ENCODE measurements around the gene RNF145. TPM values are rescaled to one million over a fixed set of nuclear protein-coding genes. Genes with fewer than 3 reads are reported as not detected.
"Not testable (repeated sequence)": the region's sequence is repeated elsewhere in the genome, so short reads cannot be mapped to it uniquely, and the experiment has no call there.

RNF145 gene
- total RNA-seq, 2 experiments from 2014 or later, result 83.7 to 94.4 TPM

- CTCF ChIA-PET, result interaction anchor here (1.2 kb wide), 1 partner anchor 178 kb away, joined by 3 read pairs; no protein-coding TSS in a partner anchor
- Histone ChIP-seq H3K9me3 (ENCODE audit: control insufficient read depth in 1 of 2, insufficient read depth in 1 of 2, low read length in 2 of 2) (no peaks in the 10 kb centered on the region), H3K4me3 (ENCODE audit: low read length) (no peak overlapping the region), H3K36me3 (ENCODE audit: insufficient read depth, low read length) (peaks cover 72% of the 10 kb centered on the region), H3K4me1 (ENCODE audit: insufficient read depth, low read length) (no peaks in the 10 kb centered on the region), H3K27me3 (ENCODE audit: control insufficient read depth in 1 of 2, insufficient read depth in 2 of 2, low read length in 2 of 2) (no peaks in the 10 kb centered on the region), H3K27ac (ENCODE audit: low read depth in 1 of 2, low read length in 2 of 2) (no peak overlapping the region)
- peaks cover 26% of the 10 kb centered on the region for H3K4me1 Mint-ChIP-seq (ENCODE audit: low read depth)
- no peaks in the 10 kb centered on the region for H3K9me3 Mint-ChIP-seq
- intact Hi-C loops (cut with DNase I, micrococcal nuclease), result no loop called here
- TF ChIP-seq CTCF (IDR thresholded peaks at IDR 0.05), result no peak
- H3K36me3 Mint-ChIP-seq (ENCODE audit: low read depth), result peaks cover 78% of the 10 kb centered on the region
- peak overlapping the region; percentile 67 for H3K27ac Mint-ChIP-seq
- ATAC-seq (ENCODE audit: poor library complexity) (no peak), DNase-seq (no peak)
- POLR2A ChIA-PET, result interaction anchor here (1.1 to 1.2 kb wide), 2 partner anchors 12 to 151 kb away, joined by 3 read pairs; no protein-coding TSS in a partner anchor
- no peaks in the 10 kb centered on the region for H3K27me3 Mint-ChIP-seq
- no peak overlapping the region for H3K4me3 Mint-ChIP-seq
Observed at GRCh38 chr5:159163701-159164046, 45.7 kb downstream of the RNF145 start.

DNA sequence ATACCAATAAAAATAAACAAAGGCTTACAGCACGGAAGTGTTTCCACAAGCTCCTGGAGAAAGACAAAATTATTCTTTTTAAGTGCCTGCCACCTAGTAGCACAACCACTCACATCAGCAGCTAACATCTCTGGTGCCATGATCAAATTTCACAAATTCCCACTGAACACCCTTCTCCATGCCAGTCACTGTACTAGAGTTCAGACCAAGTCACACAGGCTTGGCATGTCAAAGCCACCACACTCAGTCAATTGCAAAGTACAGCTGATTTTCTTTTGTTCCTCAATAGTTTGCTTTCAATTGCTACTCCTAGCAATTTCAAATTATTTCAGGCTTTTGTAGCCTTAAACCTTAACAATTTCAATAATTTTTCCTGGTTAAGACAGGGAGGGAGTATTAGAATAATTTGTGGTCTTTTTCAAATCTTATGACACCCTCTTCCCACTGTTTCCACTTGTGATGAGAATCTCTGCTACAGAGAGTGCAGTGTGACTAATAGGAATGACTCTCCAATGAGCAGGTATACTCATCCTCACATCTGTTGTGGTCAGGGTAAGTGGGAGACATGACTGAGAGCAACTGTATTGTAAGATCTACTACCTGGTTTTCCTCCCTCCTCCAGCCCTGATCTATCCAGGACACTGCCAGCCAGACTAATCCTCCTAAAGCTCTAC lies 46.2 kb downstream of the RNF145 start:
- no peaks in the 10 kb centered on the region for H3K27me3 ChIP-seq (ENCODE audit: control insufficient read depth in 1 of 2, insufficient read depth in 2 of 2, low read length in 2 of 2)
- H3K27ac Mint-ChIP-seq, result peak overlapping the region; percentile 67
- H3K27ac ChIP-seq (ENCODE audit: low read depth in 1 of 2, low read length in 2 of 2), result no peak overlapping the region
- intact Hi-C loops (cut with DNase I, micrococcal nuclease), result no loop called here
- ATAC-seq (ENCODE audit: poor library complexity) (no peak), DNase-seq (no peak)
- peaks cover 83% of the 10 kb centered on the region for H3K36me3 Mint-ChIP-seq (ENCODE audit: low read depth)
- no peak overlapping the region for H3K4me3 ChIP-seq (ENCODE audit: low read length)
- CTCF ChIA-PET, result interaction anchor here (1.2 kb wide), 1 partner anchor 178 kb away, joined by 3 read pairs; no protein-coding TSS in a partner anchor
- peaks cover 29% of the 10 kb centered on the region for H3K4me1 Mint-ChIP-seq (ENCODE audit: low read depth)
- TF ChIP-seq CTCF (IDR thresholded peaks at IDR 0.05), result no peak
- POLR2A ChIA-PET, result interaction anchor here (1.1 to 1.2 kb wide), 2 partner anchors 12 to 151 kb away, joined by 3 read pairs; no protein-coding TSS in a partner anchor
- H3K4me3 Mint-ChIP-seq, result no peak overlapping the region
- H3K9me3 ChIP-seq (ENCODE audit: control insufficient read depth in 1 of 2, insufficient read depth in 1 of 2, low read length in 2 of 2), result no peaks in the 10 kb centered on the region
- H3K4me1 ChIP-seq (ENCODE audit: insufficient read depth, low read length), result no peaks in the 10 kb centered on the region
- peaks cover 75% of the 10 kb centered on the region for H3K36me3 ChIP-seq (ENCODE audit: insufficient read depth, low read length)
- H3K27me3 Mint-ChIP-seq, result no peaks in the 10 kb centered on the region
- H3K9me3 Mint-ChIP-seq, result no peaks in the 10 kb centered on the region

DNA sequence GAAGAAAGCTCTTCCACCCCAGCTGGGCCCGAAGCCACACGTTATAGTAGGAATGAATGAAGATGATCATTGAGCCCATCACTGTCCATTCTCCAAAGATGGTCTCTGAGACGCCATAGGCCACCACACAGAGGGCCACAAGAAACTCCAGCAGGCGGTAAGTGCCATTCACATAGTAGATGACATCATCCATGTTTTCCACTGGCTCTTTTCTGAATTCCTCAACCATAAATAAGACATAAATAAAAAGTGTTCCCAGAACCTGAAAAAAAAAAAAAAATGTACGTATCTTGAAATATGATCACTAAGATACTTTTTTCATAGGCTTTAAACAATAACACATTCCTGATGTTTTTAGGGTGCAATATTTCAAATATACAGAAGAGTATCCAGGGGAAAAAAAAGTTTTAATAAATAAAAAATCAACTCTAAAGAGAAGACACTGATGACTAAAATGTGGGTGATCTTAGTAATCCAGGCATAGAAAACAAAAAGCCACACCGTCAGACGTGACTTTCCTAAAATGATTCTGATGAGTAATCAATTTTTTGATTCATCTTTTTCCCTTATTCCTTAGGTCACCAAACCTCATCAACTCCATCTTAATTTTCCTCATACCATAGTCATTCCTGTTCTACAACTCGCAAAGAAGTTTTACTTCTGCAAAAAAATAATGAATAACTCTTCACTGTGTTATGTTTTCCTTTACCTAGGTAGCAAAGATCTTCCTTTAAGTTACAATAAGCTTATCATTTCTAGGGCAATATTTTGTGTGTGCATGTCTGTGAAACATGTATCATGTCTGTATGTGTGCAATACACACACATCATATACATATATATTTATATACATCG lies 47.8 kb downstream of the RNF145 start:
- Histone ChIP-seq H3K27me3 (ENCODE audit: control insufficient read depth in 1 of 2, insufficient read depth in 2 of 2, low read length in 2 of 2) (no peaks in the 10 kb centered on the region), H3K4me3 (ENCODE audit: low read length) (no peak overlapping the region), H3K4me1 (ENCODE audit: insufficient read depth, low read length) (peaks cover 3% of the 10 kb centered on the region), H3K36me3 (ENCODE audit: insufficient read depth, low read length) (peaks cover 71% of the 10 kb centered on the region), H3K27ac (ENCODE audit: low read depth in 1 of 2, low read length in 2 of 2) (no peak overlapping the region), H3K9me3 (ENCODE audit: control insufficient read depth in 1 of 2, insufficient read depth in 1 of 2, low read length in 2 of 2) (no peaks in the 10 kb centered on the region)
- CTCF ChIA-PET, result no interaction called here
- intact Hi-C loops (cut with DNase I, micrococcal nuclease), result no loop called here
- POLR2A ChIA-PET, result no interaction called here
- no peak for TF ChIP-seq CTCF (IDR thresholded peaks at IDR 0.05)
- Mint-ChIP-seq H3K4me1 (ENCODE audit: low read depth) (peaks cover 33% of the 10 kb centered on the region), H3K4me3 (no peak overlapping the region), H3K27me3 (no peaks in the 10 kb centered on the region), H3K9me3 (no peaks in the 10 kb centered on the region), H3K36me3 (ENCODE audit: low read depth) (peaks cover 82% of the 10 kb centered on the region), H3K27ac (peak overlapping the region; percentile 58)
- no peak for ATAC-seq (ENCODE audit: poor library complexity)
- no peak for DNase-seq

GRCh38 chr5:159158553-159159091 lies 50.7 kb downstream of the RNF145 start:
- not testable (repeated sequence) for H3K9me3 Mint-ChIP-seq; H3K9me3 ChIP-seq (ENCODE audit: control insufficient read depth in 1 of 2, insufficient read depth in 1 of 2, low read length in 2 of 2); H3K27ac ChIP-seq (ENCODE audit: low read depth in 1 of 2, low read length in 2 of 2); ATAC-seq (ENCODE audit: poor library complexity); H3K4me1 ChIP-seq (ENCODE audit: insufficient read depth, low read length); H3K4me3 Mint-ChIP-seq; H3K27me3 ChIP-seq (ENCODE audit: control insufficient read depth in 1 of 2, insufficient read depth in 2 of 2, low read length in 2 of 2); H3K4me3 ChIP-seq (ENCODE audit: low read length); DNase-seq; H3K27me3 Mint-ChIP-seq
- intact Hi-C loops (cut with DNase I, micrococcal nuclease), result loop anchor here (5.0 to 10.0 kb wide), 5 partner anchors 49 to 829 kb away; partner anchors contain the start of genes ADRA1B (in 1 of the 2) and RNF145 (in 1 of the 2)
- peaks cover 65% of the 10 kb centered on the region for H3K36me3 ChIP-seq (ENCODE audit: insufficient read depth, low read length)
- Mint-ChIP-seq H3K4me1 (ENCODE audit: low read depth) (peaks cover 31% of the 10 kb centered on the region), H3K27ac (peak overlapping the region; percentile 48), H3K36me3 (ENCODE audit: low read depth) (peaks cover 76% of the 10 kb centered on the region)
- ChIA-PET POLR2A (interaction anchor here (3.0 kb wide), 1 partner anchor 49 kb away, joined by 29 read pairs; no protein-coding TSS in a partner anchor), CTCF (interaction anchor here (2.2 kb wide), 1 partner anchor 159 kb away, joined by 33 read pairs; no protein-coding TSS in a partner anchor)
